MCF 10A (cell line): ENCODE data around the gene HAGH. TPM values are rescaled to one million over a fixed set of nuclear protein-coding genes. Genes with fewer than 3 reads are reported as not detected.

Experiments used
- BruUV-seq: library from RNA; stranded (reverse); fragments of 400-500 nt; replicated peaks from 2 replicates; lab custom pipeline; 2021; lab: Mats Ljungman, UMichigan
- CTCF ChIA-PET: fragments of 300-600 bp; sonication (Branson Sonifier 250); formaldehyde crosslinking; extraction: SDS; loops from one replicate; lab custom pipeline; 2021; ENCODE audit warnings: antibody characterized with exemption, inconsistent platforms; lab: Yijun Ruan, JAX
- POLR2A ChIA-PET: fragments of 300-600, 350-650 bp; sonication (Branson Sonifier 250); formaldehyde crosslinking; extraction: SDS; loops from one replicate; lab custom pipeline; 2020; ENCODE audit warnings: antibody characterized with exemption, inconsistent platforms; lab: Yijun Ruan, JAX
- DNase-seq: peaks from one replicate; pipeline ENCODE4 v3.0.0-alpha.2; 2018; ENCODE audit not compliant: unreplicated experiment
- H3K27ac Mint-ChIP-seq: one replicate; pipeline ENCODE4 v1.8.0; 2022; ENCODE audit warnings: mild to moderate bottlenecking, low read depth, mixed read lengths; ENCODE audit not compliant: unreplicated experiment
- H3K27me3 Mint-ChIP-seq: one replicate; pipeline ENCODE4 v1.8.0; 2022; ENCODE audit warnings: mixed read lengths; ENCODE audit not compliant: insufficient read depth, unreplicated experiment
- H3K36me3 Mint-ChIP-seq: one replicate; pipeline ENCODE4 v1.8.0; 2022; ENCODE audit warnings: mild to moderate bottlenecking, moderate library complexity, mixed read lengths; ENCODE audit not compliant: insufficient read depth, unreplicated experiment
- H3K4me1 Mint-ChIP-seq: one replicate; pipeline ENCODE4 v1.8.0; 2022; ENCODE audit warnings: mixed read lengths; ENCODE audit not compliant: insufficient read depth, unreplicated experiment
- H3K4me3 Mint-ChIP-seq: one replicate; pipeline ENCODE4 v1.8.0; 2022; ENCODE audit warnings: mild to moderate bottlenecking, moderate library complexity, mixed read lengths; ENCODE audit not compliant: unreplicated experiment
- H3K9me3 Mint-ChIP-seq: one replicate; pipeline ENCODE4 v1.8.0; 2022; ENCODE audit warnings: mixed read lengths; ENCODE audit not compliant: unreplicated experiment
- intact Hi-C: fragments of 100-400 bp; cut with micrococcal nuclease; formaldehyde crosslinking; loops from 2 replicates; pipeline ENCODE4 v1.14.1; 2022
- total RNA-seq: library from RNA; stranded (reverse); gene quantifications from 2 replicates; pipeline ENCODE4 v1.2.3, GENCODE V29; 2022
- TF ChIP-seq, protein P1 (sequence below): fragments of 200-600 bp; IDR thresholded peaks from one replicate; pipeline ENCODE4 v1.8.0; 2022; ENCODE audit warnings: antibody characterized with exemption, mild to moderate bottlenecking; ENCODE audit not compliant: unreplicated experiment

The HAGH gene
- total RNA-seq, 1 experiment from 2014 or later, result 44.5 TPM

DNA sequence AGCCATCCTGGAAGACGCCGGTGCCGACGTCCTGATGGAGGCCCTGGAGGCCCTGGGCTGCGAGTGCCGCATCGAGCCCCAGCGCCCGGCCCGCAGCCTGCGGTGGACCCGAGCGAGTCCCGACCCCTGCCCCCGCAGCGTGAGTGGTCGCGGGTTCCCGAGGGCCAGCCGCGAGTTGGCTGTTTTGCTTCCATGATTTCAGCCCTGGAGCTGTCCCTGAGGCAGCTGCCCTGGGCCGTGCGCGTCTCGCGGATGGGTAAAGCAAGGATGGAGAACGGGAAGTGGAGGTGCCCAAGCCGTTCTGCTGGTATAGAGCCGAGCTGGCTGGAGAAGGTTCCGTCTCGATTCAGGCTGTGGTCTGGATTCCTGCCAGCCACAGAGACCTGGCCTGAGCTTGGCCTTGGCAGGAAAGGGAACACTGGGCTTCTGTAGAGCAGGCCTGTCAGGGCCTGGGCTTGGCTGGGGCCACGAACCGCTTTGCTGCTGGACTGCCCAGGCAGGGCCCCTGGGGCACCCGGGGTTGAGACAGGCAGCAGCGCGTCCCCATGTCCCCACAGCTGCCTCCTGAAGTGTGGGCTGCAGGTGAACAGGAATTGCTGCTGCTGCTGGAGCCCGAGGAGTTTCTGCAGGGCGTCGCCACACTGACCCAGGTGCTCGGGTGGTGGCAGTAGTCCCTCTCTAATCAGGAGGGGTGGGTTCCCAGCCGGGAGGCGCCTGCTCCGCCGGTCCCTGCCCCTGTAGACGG, 52.8 kb downstream of the HAGH start:
- peaks cover 58% of the 10 kb centered on the region for H3K36me3 Mint-ChIP-seq
- ChIA-PET CTCF (interaction anchor here (0.7 to 1.7 kb wide), 6 partner anchors 9 to 68 kb away, joined by 3 to 7 read pairs (median 3); partner anchors contain the start of gene MAPK8IP3), POLR2A (interaction anchor here (0.7 to 7.7 kb wide), 12 partner anchors 8 to 235 kb away, joined by 3 to 137 read pairs (median 4); partner anchors contain the start of genes JPT2, MAPK8IP3, NUBP2 and RPS2)
- no peaks in the 10 kb centered on the region for H3K9me3 Mint-ChIP-seq
- peak overlapping the region; percentile 80 for H3K4me3 Mint-ChIP-seq
- H3K4me1 Mint-ChIP-seq, result peaks cover 7% of the 10 kb centered on the region
- no peaks in the 10 kb centered on the region for H3K27me3 Mint-ChIP-seq
- TF ChIP-seq, protein P1, sequence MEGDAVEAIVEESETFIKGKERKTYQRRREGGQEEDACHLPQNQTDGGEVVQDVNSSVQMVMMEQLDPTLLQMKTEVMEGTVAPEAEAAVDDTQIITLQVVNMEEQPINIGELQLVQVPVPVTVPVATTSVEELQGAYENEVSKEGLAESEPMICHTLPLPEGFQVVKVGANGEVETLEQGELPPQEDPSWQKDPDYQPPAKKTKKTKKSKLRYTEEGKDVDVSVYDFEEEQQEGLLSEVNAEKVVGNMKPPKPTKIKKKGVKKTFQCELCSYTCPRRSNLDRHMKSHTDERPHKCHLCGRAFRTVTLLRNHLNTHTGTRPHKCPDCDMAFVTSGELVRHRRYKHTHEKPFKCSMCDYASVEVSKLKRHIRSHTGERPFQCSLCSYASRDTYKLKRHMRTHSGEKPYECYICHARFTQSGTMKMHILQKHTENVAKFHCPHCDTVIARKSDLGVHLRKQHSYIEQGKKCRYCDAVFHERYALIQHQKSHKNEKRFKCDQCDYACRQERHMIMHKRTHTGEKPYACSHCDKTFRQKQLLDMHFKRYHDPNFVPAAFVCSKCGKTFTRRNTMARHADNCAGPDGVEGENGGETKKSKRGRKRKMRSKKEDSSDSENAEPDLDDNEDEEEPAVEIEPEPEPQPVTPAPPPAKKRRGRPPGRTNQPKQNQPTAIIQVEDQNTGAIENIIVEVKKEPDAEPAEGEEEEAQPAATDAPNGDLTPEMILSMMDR, result no peak
- DNase-seq, result peak; percentile 20
- no peak overlapping the region for H3K27ac Mint-ChIP-seq
- intact Hi-C loops, result no loop called here
- BruUV-seq, result no TSS peak

- TF ChIP-seq, protein P1, result peak; percentile 92
- H3K36me3 Mint-ChIP-seq, result peaks cover 58% of the 10 kb centered on the region
- intact Hi-C loops, result no loop called here
- no peaks in the 10 kb centered on the region for H3K9me3 Mint-ChIP-seq
- H3K4me1 Mint-ChIP-seq, result peaks cover 7% of the 10 kb centered on the region
- BruUV-seq, result no TSS peak
- no peaks in the 10 kb centered on the region for H3K27me3 Mint-ChIP-seq
- peak; percentile 84 for DNase-seq
- H3K4me3 Mint-ChIP-seq, result peak within 1 kb of the TSS; percentile 80
- peak within 1 kb of the TSS; percentile 80 for H3K27ac Mint-ChIP-seq
- ChIA-PET POLR2A (interaction anchor here (0.6 to 7.7 kb wide), 24 partner anchors 9 to 909 kb away, joined by 3 to 137 read pairs (median 4); partner anchors contain the start of genes CRAMP1, FAHD1, HAGH and IFT140), CTCF (interaction anchor here (0.7 to 1.7 kb wide), 7 partner anchors 16 to 67 kb away, joined by 3 to 7 read pairs (median 3); partner anchors contain the start of gene MAPK8IP3)
Observed at GRCh38 chr16:1772908-1773702, 53.5 kb downstream of the HAGH start, which contains the start of gene MRPS34. TSS of gene MRPS34 (minus strand) at chr16:1773134. CDS start at chr16:1773119, 15 bp downstream.

DNA sequence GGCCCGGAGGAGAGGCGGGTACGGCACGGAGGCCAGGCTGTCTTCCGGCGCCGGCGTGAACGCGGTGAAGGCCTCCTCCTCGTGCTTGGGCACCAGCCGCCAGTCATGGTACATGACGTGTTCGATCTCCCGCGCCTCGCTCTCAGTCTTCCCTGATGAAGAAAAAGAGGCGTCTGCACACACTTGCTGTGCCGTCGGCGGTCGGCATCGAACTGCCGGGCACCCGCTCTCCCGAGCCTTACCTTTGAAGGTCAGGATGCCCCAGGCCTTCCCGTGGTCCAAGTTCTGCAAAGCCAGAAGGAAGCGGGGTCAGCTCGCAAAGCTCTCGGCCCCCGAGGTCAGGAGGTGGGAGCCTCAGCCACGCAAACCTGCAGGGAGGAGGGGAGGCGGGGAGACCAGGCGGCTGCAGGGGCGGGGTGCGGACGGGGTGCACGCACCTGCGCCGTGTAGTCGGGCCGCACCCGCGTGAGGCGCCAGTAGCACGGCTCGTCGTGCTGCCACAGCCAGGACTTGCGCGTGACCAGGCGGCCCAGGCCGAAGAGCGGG, 54.2 kb downstream of the HAGH start, which contains the start of gene EME2:
TSS of gene EME2 (plus strand) at position 449 of the 546 bp plus-strand sequence. CDS start 418 bp downstream, outside the sequence.
- no TSS peak for BruUV-seq
- ChIA-PET POLR2A (interaction anchor here (0.6 to 7.7 kb wide), 20 partner anchors 8 to 908 kb away, joined by 3 to 137 read pairs (median 4); partner anchors contain the start of genes CRAMP1, FAHD1, HAGH and IFT140), CTCF (interaction anchor here (0.7 to 1.4 kb wide), 3 partner anchors 26 to 57 kb away, joined by 3 to 6 read pairs (median 3); no protein-coding TSS in a partner anchor)
- Mint-ChIP-seq H3K4me1 (peaks cover 7% of the 10 kb centered on the region), H3K4me3 (peak within 1 kb of the TSS; percentile 80), H3K27me3 (no peaks in the 10 kb centered on the region), H3K36me3 (peaks cover 59% of the 10 kb centered on the region), H3K27ac (peak within 1 kb of the TSS; percentile 80), H3K9me3 (no peaks in the 10 kb centered on the region)
- intact Hi-C loops, result no loop called here
- DNase-seq, result no peak
- TF ChIP-seq, protein P1, result no peak
